Large intestine (tissue), 3 donors: ENCODE data around the gene SH3RF1. TPM values are rescaled to one million over a fixed set of nuclear protein-coding genes. Genes with fewer than 3 reads are reported as not detected.

Experiments
- DNase-seq, 2 donors: peaks; one replicate each; pipeline versions ENCODE4 v3.0.0 to v3.0.0-alpha.2; 2013
- H3K27ac ChIP-seq: one replicate; pipeline ENCODE4 v1.5.1; 2013; ENCODE audit warnings: low read length
- H3K27me3 ChIP-seq: 2 replicates; pipeline ENCODE4 v1.6.1; 2013; ENCODE audit warnings: low read length; ENCODE audit not compliant: control insufficient read depth, insufficient read depth
- H3K36me3 ChIP-seq: 2 replicates; pipeline ENCODE4 v1.6.1; 2013; ENCODE audit warnings: low read length; ENCODE audit not compliant: control insufficient read depth, insufficient read depth
- H3K4me1 ChIP-seq: one replicate; pipeline ENCODE4 v1.6.1; 2013; ENCODE audit warnings: low read length; ENCODE audit not compliant: control insufficient read depth, insufficient read depth
- H3K4me3 ChIP-seq: one replicate; pipeline ENCODE4 v1.5.1; 2013; ENCODE audit warnings: low read length
- H3K9me3 ChIP-seq: one replicate; pipeline ENCODE4 v1.6.1; 2013; ENCODE audit warnings: mild to moderate bottlenecking, low read depth, low read length, moderate library complexity; ENCODE audit not compliant: control insufficient read depth
- WGBS: methylation state at CpG from one replicate; pipeline ENCODE4 v1.1.5; 2013; ENCODE audit warnings: low lambda C conversion rate; ENCODE audit not compliant: insufficient coverage; 5-methylcytosine and 5-hydroxymethylcytosine counted together
- polyA plus RNA-seq: library from polyadenylated mRNA; unstranded; fragments of 120-200 nt; gene quantifications from one replicate; pipeline ENCODE4 v1.2.1, GENCODE V29; 2013

The SH3RF1 gene
- polyA plus RNA-seq, 1 donor: 30.1 TPM

GRCh38 chr4:169167957-169168858 is 102.5 kb downstream of the SH3RF1 start:
- 70% methylated on average over 2 of the region's 2 CpGs for WGBS

GRCh38 chr4:169164669-169165415 is 105.9 kb downstream of the SH3RF1 start:
- Histone ChIP-seq H3K36me3 (peaks cover 4% of the 10 kb centered on the region), H3K27me3 (no peaks in the 10 kb centered on the region), H3K9me3 (no peaks in the 10 kb centered on the region), H3K27ac (no peak overlapping the region), H3K4me3 (no peak overlapping the region), H3K4me1 (peaks cover 9% of the 10 kb centered on the region)
- no peak for DNase-seq
- WGBS: 100% methylated on average over 1 of the region's 1 CpG

More at GRCh38 chr4:169167957-169168858, 102.5 kb downstream of the SH3RF1 start:
- H3K4me3 ChIP-seq: no peak overlapping the region
- no peaks in the 10 kb centered on the region for H3K27me3 ChIP-seq
- no peaks in the 10 kb centered on the region for H3K9me3 ChIP-seq
- peaks cover 4% of the 10 kb centered on the region for H3K36me3 ChIP-seq
- H3K27ac ChIP-seq: no peak overlapping the region
- no peak for DNase-seq
- peaks cover 5% of the 10 kb centered on the region for H3K4me1 ChIP-seq

- Histone ChIP-seq H3K36me3 (peaks cover 4% of the 10 kb centered on the region), H3K9me3 (no peaks in the 10 kb centered on the region), H3K27ac (no peak overlapping the region), H3K4me1 (peaks cover 9% of the 10 kb centered on the region), H3K4me3 (no peak overlapping the region), H3K27me3 (no peaks in the 10 kb centered on the region)
- DNase-seq: no peak
Measured at GRCh38 chr4:169163947-169164668, 106.6 kb downstream of the SH3RF1 start.

- DNase-seq: no peak
- Histone ChIP-seq H3K27me3 (no peaks in the 10 kb centered on the region), H3K27ac (no peak overlapping the region), H3K4me3 (no peak overlapping the region), H3K36me3 (peaks cover 4% of the 10 kb centered on the region), H3K4me1 (peaks cover 9% of the 10 kb centered on the region), H3K9me3 (no peaks in the 10 kb centered on the region)
- WGBS: 100% methylated on average over 2 of the region's 4 CpGs
Measured at GRCh38 chr4:169163495-169163894, 107.3 kb downstream of the SH3RF1 start.

GRCh38 chr4:169160825-169161224 is 109.9 kb downstream of the SH3RF1 start:
- H3K4me3 ChIP-seq: no peak overlapping the region
- H3K36me3 ChIP-seq: peaks cover 3% of the 10 kb centered on the region
- peaks cover 26% of the 10 kb centered on the region for H3K4me1 ChIP-seq
- no peak overlapping the region for H3K27ac ChIP-seq
- H3K9me3 ChIP-seq: no peaks in the 10 kb centered on the region
- no CpG with 5 or more reads among the region's 3 CpGs for WGBS
- H3K27me3 ChIP-seq: no peaks in the 10 kb centered on the region
- DNase-seq: peak in 1 of 2 donors; percentile 18

- 86% methylated on average over 1 of the region's 3 CpGs for WGBS
- Histone ChIP-seq H3K36me3 (peaks cover 3% of the 10 kb centered on the region), H3K27me3 (no peaks in the 10 kb centered on the region), H3K9me3 (no peaks in the 10 kb centered on the region), H3K4me3 (no peak overlapping the region), H3K4me1 (peaks cover 21% of the 10 kb centered on the region), H3K27ac (peak overlapping the region; percentile 37)
- DNase-seq: no peak
Measured at GRCh38 chr4:169159624-169160171, 111.1 kb downstream of the SH3RF1 start.

- no CpG with 5 or more reads among the region's 2 CpGs for WGBS
- Histone ChIP-seq H3K4me1 (peaks cover 21% of the 10 kb centered on the region), H3K27me3 (no peaks in the 10 kb centered on the region), H3K27ac (peak overlapping the region; percentile 37), H3K36me3 (peaks cover 8% of the 10 kb centered on the region), H3K9me3 (no peaks in the 10 kb centered on the region), H3K4me3 (no peak overlapping the region)
- peak; percentile 65 to 82 for DNase-seq
Measured at GRCh38 chr4:169158861-169159260, 111.9 kb downstream of the SH3RF1 start.

- Histone ChIP-seq H3K27me3 (no peaks in the 10 kb centered on the region), H3K27ac (peak overlapping the region; percentile 62), H3K36me3 (peaks cover 13% of the 10 kb centered on the region), H3K4me1 (peaks cover 21% of the 10 kb centered on the region), H3K4me3 (no peak overlapping the region), H3K9me3 (no peaks in the 10 kb centered on the region)
- WGBS: 40% methylated on average over 1 of the region's 4 CpGs
- no peak for DNase-seq
Measured at GRCh38 chr4:169158046-169158445, 112.7 kb downstream of the SH3RF1 start.

GRCh38 chr4:169156392-169156791 is 114.4 kb downstream of the SH3RF1 start:
- no peak overlapping the region for H3K4me3 ChIP-seq
- H3K9me3 ChIP-seq: no peaks in the 10 kb centered on the region
- H3K4me1 ChIP-seq: peaks cover 21% of the 10 kb centered on the region
- DNase-seq: no peak
- no peaks in the 10 kb centered on the region for H3K27me3 ChIP-seq
- H3K36me3 ChIP-seq: peaks cover 23% of the 10 kb centered on the region
- peak overlapping the region; percentile 62 for H3K27ac ChIP-seq
- whole genome bisulfite sequencing: 100% methylated on average over 1 of the region's 3 CpGs

GRCh38 chr4:169154121-169154520 is 116.6 kb downstream of the SH3RF1 start:
- DNase-seq: no peak
- Histone ChIP-seq H3K27me3 (no peaks in the 10 kb centered on the region), H3K36me3 (peaks cover 25% of the 10 kb centered on the region), H3K4me3 (no peak overlapping the region), H3K27ac (no peak overlapping the region), H3K4me1 (peaks cover 21% of the 10 kb centered on the region), H3K9me3 (no peaks in the 10 kb centered on the region)
- WGBS: 79% methylated on average over 2 of the region's 2 CpGs
